ENCODE measurements around the gene CCDC112. TPM values are rescaled to one million over a fixed set of nuclear protein-coding genes. Genes with fewer than 3 reads are reported as not detected.

CCDC112 gene
- polyA plus RNA-seq (2011; rRNA removed) (3.5 and 8.6 TPM in 2 replicates), polyA plus RNA-seq (2017; fragmentation: RNase III; extraction: RNeasy Plus Mini Kit Qiagen cat#74134 plus additional on column Dnase treatment) (5.8 to 7.1 TPM (median 6.4 TPM) in 3 replicates), polyA minus RNA-seq (2011; rRNA and poly(A)+ RNA removed) (0.44 and 0.45 TPM in 2 replicates)
- polyA plus RNA-seq (2012; cell fraction: cytosol; rRNA removed), result 1.6 and 1.7 TPM in 2 replicates
- 1.2 and 1.5 TPM in 2 replicates for polyA plus RNA-seq (2012; cell fraction: nucleus; rRNA removed)

- DNase-seq (ENCODE audit: low read depth in 1 of 2, low spot score in 1 of 2), result peak; percentile 76 to 88
- 3% methylated on average over 25 of the region's 86 CpGs for WGBS (ENCODE audit: missing lambda C conversion rate)
- Histone ChIP-seq H3K9me3 (no peaks in the 10 kb centered on the region), H3K4me1 (peaks cover 10% of the 10 kb centered on the region), H3K27ac (peak within 1 kb of the TSS; percentile 76 to 93), H3K4me2 (peak within 1 kb of the TSS; percentile 95), H3K4me3 (peak within 1 kb of the TSS; percentile 72)
- ChIA-PET POLR2A (interaction anchor here (0.8 to 1.3 kb wide), 6 partner anchors 10 to 329 kb away, joined by 3 to 9 read pairs (median 4); partner anchors contain the start of genes FEM1C, PGGT1B and TRIM36), CTCF (interaction anchor here (0.6 to 2.6 kb wide), 5 partner anchors 12 to 278 kb away, joined by 3 to 9 read pairs (median 4); no protein-coding TSS in a partner anchor)
- no peak for FAIRE-seq
- ATAC-seq, result peak; percentile 96 to 97
- TF ChIP-seq JUN (IDR thresholded peaks at IDR 0.05) (peak in 1 of 2 experiments; percentile 64; a peak in 1 of 5 replicates), GATA3 (IDR thresholded peaks at IDR 0.05; ENCODE audit: borderline replicate concordance) (no peak), CTCF (IDR thresholded peaks at IDR 0.05) (no peak), PBX3 (IDR thresholded peaks at IDR 0.05) (no peak), EHF (CRISPR knock-in tag; IDR thresholded peaks at IDR 0.05) (peak; percentile 39; the same call in 1 of the 2 replicates), ZSCAN20 (CRISPR knock-in tag; IDR thresholded peaks at IDR 0.05) (no peak), CEBPB (IDR thresholded peaks at IDR 0.05) (no peak), CHD4 (IDR thresholded peaks at IDR 0.05; ENCODE audit: borderline replicate concordance) (no peak), REST (IDR thresholded peaks at IDR 0.05) (no peak), HOXB5 (CRISPR knock-in tag; IDR thresholded peaks at IDR 0.05) (no peak), NFE2L2 (conservative IDR thresholded peaks at IDR 0.05; ENCODE audit: low read length) (no peak), KDM5A (IDR thresholded peaks at IDR 0.05) (no peak), RNF2 (IDR thresholded peaks at IDR 0.05; ENCODE audit: borderline replicate concordance, low read depth) (peak; percentile 69; the same call in 1 of the 2 replicates), KDM1A (IDR thresholded peaks at IDR 0.05; ENCODE audit: low read depth) (no peak), HDAC2 (IDR thresholded peaks at IDR 0.05) (no peak), TFCP2L1 (CRISPR knock-in tag; IDR thresholded peaks at IDR 0.05) (no peak), EP300 (IDR thresholded peaks at IDR 0.05) (no peak), RFX5 (IDR thresholded peaks at IDR 0.05) (no peak), MAFK (IDR thresholded peaks at IDR 0.05; ENCODE audit: partially characterized antibody) (no peak), USF2 (IDR thresholded peaks at IDR 0.05) (0 out of 2 replicates have a peak, but pooled peaks have one; percentile 2), SREBF2 (IDR thresholded peaks at IDR 0.05) (no peak), BCL3 (IDR thresholded peaks at IDR 0.05) (no peak), ATOH8 (CRISPR knock-in tag; IDR thresholded peaks at IDR 0.05; ENCODE audit: low read depth) (peak; percentile 71; the same call in 1 of the 2 replicates), PHF8 (IDR thresholded peaks at IDR 0.05; ENCODE audit: borderline replicate concordance, low read depth) (peak; percentile 69; the same call in 1 of the 2 replicates), CHD2 (IDR thresholded peaks at IDR 0.05; ENCODE audit: low read length, partially characterized antibody) (no peak), ZNF302 (CRISPR knock-in tag; IDR thresholded peaks at IDR 0.05) (no peak), TP53 (CRISPR knock-in tag; IDR thresholded peaks at IDR 0.05) (no peak), HEYL (CRISPR knock-in tag; IDR thresholded peaks at IDR 0.05) (no peak), BHLHE40 (IDR thresholded peaks at IDR 0.05; ENCODE audit: low read depth, low read length) (no peak), POLR2A (IDR thresholded peaks at IDR 0.05; ENCODE audit: low read length) (peak; percentile 85)
Measured at GRCh38 chr5:115296124-115297022, at the start of gene CCDC112. Gene CCDC112 (minus strand): TSS chr5:115296654. CDS start chr5:115296543, 111 bp downstream.

Measured in A549 (cell line).